GM18517 (cell line): ENCODE measurements around the gene RPN2.

ENCODE experiments used
- ATAC-seq: cut with Tn5 transposase; IDR thresholded peaks from one replicate; pipeline ENCODE4 v1.9.1; 2021; ENCODE audit warnings: mild to moderate bottlenecking, moderate library complexity; ENCODE audit not compliant: unreplicated experiment

Gene RPN2

GRCh38 chr20:37261714-37262113 is 82.6 kb downstream of the RPN2 start, which contains the start of gene GHRH:
Gene GHRH (minus strand): TSS chr20:37261814. CDS start chr20:37256889, 4,925 bp downstream.
- ATAC-seq, result no peak

- no peak for ATAC-seq
These were observed 83.4 kb downstream of the RPN2 start for GRCh38 chr20:37262505-37262904.

GRCh38 chr20:37263686-37264085 is 84.6 kb downstream of the RPN2 start:
- no peak for ATAC-seq

- ATAC-seq, result no peak
These were observed 86.0 kb downstream of the RPN2 start for GRCh38 chr20:37265152-37265551.

GRCh38 chr20:37266940-37267666 is 88.0 kb downstream of the RPN2 start:
- ATAC-seq, result no peak

- ATAC-seq, result no peak
These were observed 88.7 kb downstream of the RPN2 start for GRCh38 chr20:37267667-37268313.

GRCh38 chr20:37270576-37271420 is 91.7 kb downstream of the RPN2 start:
- no peak for ATAC-seq

GRCh38 chr20:37271421-37271768 is 92.3 kb downstream of the RPN2 start:
- ATAC-seq, result no peak

- ATAC-seq, result no peak
These were observed 94.9 kb downstream of the RPN2 start for GRCh38 chr20:37273988-37274387.

- ATAC-seq, result no peak
These were observed 95.9 kb downstream of the RPN2 start for GRCh38 chr20:37274851-37275524.

- no peak for ATAC-seq
These were observed 97.5 kb downstream of the RPN2 start for GRCh38 chr20:37276494-37277252.

GRCh38 chr20:37277253-37277593 is 98.1 kb downstream of the RPN2 start:
- peak; percentile 66 for ATAC-seq

GRCh38 chr20:37278966-37279590 is 99.9 kb downstream of the RPN2 start:
- ATAC-seq, result no peak

GRCh38 chr20:37279820-37280219 is 100.7 kb downstream of the RPN2 start:
- no peak for ATAC-seq

- no peak for ATAC-seq
These were observed 101.3 kb downstream of the RPN2 start for GRCh38 chr20:37280403-37280802.

GRCh38 chr20:37282556-37282955 is 103.4 kb downstream of the RPN2 start:
- no peak for ATAC-seq

- no peak for ATAC-seq
These were observed 104.5 kb downstream of the RPN2 start for GRCh38 chr20:37283530-37284195.

GRCh38 chr20:37284691-37285161 is 105.6 kb downstream of the RPN2 start:
- ATAC-seq, result no peak

- no peak for ATAC-seq
These were observed 106.7 kb downstream of the RPN2 start for GRCh38 chr20:37285664-37286374.
